NCI-H1694 treated with DMSO at 0.1 percent for 48 hours (cell line): Measurements from ENCODE around the gene MYO7B.

ENCODE experiments used
- DNase-seq: peaks from one replicate; lab custom pipeline; 2025; lab: John Stamatoyannopoulos, UW

Gene MYO7B

DNA sequence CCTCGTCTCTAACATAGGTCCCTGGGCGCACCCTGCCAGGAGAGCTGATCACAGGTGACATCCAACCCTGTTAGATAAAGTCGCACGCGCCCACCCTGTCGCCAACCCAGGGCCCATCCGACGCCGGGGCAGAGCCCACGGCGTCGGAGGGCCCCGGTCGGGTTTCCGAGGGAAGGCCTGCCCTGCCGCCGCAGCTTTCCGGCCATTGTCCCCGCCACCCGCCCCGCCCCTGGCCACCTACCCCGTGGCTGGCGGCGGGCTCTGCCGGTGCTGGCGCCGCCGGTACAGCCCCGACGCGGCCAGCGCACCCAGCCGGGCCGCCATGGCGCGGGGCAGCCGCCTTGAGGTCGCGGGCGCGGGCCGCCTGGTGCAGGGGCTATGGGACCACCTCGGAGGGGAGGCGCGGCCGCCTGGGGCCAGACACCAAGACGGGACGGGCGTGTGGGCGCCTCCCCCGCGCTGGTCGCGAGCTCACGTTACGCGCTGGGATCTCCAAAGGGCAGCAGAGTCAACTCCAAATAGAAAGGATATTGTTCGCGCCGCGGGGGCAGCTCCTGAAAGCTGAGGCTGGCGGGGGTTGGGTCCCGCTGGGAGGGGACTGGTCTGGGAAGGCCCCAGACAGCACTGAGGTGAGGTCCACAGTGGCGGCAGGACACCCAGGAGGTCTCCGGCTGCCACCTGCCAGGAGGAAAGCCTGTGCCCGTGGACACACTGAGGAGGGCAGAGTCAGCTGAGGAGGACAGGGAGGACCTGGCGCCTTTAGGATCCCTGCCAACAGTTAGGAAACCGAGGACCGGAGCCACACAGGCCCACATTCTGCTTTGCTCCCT, 128.8 kb downstream of the MYO7B start:
- no peak for DNase-seq

GRCh38 chr2:127664895-127665225, 129.4 kb downstream of the MYO7B start:
- DNase-seq: no peak

DNA sequence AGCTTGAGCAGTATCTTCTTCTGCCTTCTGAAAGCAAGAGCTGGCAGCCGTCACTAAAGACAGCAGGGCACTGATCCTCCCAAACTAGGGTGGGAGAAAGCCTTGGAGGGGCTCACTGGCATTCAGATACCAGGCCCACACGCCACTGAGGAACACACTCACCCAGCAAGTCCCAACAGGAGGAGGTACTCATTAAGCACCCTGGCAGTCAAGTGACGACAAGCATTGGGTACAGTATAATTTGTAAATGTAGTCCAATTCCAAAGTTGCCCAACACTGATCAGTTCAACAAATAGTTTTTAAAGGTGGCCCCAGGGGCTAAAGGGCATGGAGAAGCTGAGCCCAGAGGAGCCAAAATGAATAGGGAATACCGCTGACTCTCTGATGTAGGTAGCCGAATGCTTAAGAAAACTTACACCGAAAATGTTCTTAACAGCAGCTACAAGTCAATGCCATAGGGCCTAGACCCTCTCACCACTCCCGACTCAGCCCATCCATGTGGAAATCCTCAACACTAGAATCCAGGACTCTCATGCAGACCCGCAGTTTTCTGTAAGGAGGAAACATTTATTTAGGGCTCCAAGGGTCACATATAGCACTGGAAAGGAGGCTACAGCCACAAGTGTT, 129.9 kb downstream of the MYO7B start:
- no peak for DNase-seq

GRCh38 chr2:127669056-127669455, 133.6 kb downstream of the MYO7B start:
- no peak for DNase-seq

DNA sequence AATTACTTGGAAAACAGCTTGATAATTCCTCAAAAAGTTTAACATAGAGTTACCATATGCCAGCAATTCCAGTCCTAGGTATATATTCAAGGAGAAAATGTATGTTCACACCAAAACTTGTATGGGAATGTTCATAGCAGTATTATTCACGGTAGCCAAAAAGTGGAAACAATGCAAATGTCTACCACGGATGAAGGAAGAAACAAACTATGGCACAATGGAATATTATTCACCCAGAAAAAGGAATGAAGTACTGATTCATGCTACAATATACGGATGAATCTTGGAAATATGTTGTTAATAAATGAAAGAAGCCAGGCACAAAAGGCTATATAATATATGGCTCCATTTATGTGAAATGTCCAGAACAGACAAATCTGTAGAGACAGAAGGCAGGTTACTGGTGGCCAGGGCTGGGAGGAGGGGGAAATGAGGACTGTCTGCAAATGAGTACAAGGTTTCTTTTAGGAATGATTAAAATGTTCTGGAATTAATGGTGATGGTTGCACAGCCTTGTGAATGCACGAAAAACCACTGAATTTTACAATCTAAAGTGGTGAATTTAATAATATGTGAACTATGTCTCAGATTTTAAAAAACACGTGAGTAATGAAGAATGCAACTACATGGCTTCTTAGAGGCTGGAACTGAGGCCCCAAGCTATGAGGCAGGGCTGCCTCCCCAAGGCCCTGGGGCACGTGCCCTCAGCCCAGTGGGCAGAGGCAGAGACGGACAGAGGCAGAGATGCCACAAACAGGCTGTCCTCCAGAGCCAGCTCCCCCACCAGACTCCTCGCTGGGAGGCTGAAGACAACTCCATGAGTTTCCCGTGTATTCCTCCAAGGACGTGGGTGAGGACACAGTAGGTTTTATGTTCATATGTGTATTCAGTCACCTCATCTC, 134.8 kb downstream of the MYO7B start:
- DNase-seq: no peak

DNA sequence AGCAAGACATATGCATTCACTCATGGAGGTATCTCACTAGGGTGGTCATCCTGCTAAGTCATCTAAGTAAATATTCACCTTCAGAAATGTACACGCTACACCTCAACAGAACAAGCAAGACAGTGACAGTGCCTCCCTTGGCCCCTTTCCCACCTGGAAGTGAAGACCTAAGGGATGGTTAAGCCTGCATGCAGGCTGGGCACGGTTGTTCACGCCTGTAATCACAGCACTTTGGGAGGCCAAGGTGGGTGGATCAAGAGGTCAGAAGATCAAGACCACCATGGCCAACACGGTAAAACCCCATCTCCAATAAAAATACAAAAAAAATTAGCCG, 135.4 kb downstream of the MYO7B start:
- no peak for DNase-seq

- DNase-seq: no peak
Measured at GRCh38 chr2:127671557-127672302, 136.2 kb downstream of the MYO7B start.

DNA sequence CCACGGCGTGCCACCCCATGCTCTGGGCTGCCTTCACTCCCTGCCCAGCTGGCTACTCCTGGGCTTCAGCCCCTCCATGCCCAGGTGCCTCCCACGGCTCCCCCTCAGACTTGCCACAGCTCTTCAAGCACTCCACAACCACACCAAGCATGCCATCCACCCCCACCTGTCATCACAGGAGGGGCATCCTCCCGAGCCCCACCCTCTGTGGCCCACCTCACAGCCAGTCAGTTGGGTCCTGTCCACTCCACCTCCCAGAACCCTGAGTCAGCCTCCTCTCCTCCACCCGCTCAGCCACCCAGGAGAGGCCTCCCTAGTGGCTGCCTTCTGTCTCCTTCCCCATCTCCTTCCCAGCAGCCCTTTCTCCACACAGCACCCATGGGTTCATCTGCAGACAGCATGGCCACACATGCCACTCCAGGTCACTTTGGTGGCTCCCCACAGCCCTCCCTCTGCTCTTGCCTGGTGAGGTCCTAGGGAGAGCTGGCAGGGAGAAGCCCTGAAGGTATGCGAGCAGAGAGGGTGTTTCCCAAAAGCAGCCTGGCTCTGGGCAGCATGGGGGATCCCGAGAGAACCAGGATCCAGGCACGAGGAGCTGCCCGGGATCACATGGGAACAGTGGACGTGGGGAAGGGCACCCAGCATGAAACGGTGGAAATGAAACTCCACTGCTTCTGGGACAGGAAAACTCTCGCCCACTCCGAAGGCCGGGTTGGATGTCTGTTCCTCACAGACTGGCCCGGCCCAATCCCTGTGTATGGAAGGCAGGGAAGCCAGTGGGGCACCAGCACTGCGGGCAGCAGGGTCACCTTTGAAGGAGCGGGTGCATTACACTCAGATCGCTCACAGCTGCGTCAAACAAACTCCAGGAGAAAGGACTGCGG, 137.1 kb downstream of the MYO7B start:
- no peak for DNase-seq

DNA sequence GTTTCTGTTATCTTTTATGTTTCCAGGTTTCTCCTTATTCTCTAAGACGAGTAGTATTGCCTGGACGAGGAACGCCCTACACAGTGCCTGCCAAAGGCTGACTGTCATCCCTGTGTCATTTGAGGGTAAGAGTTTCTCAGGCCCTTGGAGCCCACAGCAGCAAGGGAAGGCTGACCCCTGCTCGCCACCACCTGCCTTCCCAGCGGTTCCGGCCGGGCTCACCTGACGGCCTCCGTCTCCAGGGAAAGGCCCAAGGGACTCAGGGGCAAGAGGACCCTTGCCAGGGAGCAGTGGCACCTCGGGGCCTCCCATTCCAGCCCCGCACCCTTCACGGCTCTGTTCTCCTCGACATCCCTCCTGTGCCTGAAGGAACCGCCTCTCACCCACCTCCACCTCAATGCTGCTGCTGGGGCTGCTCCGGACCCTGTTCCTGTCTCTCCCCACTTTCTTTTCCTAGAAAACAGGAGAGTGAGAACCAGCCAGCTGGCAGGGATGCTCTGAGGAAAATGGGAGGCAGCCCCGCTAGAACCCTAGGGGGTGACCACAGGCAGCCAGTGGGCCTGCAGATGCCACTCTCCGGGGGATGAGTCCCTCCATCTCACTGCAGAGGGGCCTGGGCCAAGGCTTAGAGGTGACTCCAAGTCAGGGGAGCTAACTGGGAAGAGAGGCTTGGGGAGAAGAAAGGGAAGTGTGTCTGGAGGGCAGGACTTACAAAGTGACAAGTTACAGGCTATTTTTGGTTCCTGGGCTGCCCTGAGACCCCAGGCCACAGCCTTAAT, 138.0 kb downstream of the MYO7B start:
- DNase-seq: no peak

DNA sequence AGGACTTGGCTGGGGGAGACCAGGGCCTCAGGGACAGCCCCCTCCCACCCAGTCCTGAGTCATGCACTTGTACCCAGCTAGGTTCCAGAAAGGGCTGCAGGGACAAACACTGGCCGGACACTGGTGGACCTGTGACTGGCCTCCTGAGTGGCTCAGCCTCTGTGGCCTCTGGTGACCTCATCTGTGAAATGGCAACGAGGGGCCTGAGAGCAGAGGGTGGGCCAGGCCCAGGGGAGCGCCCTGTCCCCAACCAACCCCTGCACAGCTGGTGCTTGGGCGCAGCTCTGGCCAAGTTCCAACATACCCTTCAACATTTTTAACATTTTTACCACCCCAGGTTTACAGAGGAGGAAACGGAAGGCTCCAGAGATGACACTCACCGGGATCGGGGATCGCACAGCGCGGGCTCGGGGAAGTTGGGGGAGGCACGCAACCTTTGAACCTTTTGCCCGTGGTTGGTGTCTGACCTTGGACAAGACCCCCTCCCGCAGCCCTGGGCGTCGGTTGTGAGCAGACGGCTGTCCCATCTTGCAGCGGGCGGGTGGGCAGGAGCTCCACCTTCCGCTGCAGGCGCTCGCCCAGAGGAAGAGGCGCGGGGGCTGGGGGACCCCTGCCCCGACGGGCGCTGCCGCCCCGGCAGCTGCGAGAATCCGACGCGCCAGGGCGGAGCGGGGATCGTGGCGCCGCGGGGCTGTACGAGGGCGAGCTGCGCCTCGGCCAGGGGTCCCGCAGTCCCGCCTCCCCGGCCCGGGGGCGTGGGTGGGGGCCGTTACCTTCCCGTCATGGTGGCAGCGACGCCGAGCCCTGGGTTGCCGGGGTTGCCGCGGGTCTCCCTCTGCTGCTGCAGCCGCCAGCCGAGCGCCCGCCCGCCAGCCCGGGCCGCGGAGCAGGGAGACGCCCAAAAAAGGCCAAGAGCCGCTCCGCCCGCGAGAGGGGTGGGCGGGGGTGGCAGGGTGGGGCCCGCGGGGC, 139.0 kb downstream of the MYO7B start:
- peak; percentile 11 for DNase-seq

- DNase-seq: no peak
Measured at GRCh38 chr2:127675331-127676261, 140.1 kb downstream of the MYO7B start, which contains the start of gene LIMS2. LIMS2 (minus strand) TSS chr2:127675530; CDS start chr2:127675024, 506 bp downstream.

GRCh38 chr2:127676906-127677305, 141.4 kb downstream of the MYO7B start:
- no peak for DNase-seq

DNA sequence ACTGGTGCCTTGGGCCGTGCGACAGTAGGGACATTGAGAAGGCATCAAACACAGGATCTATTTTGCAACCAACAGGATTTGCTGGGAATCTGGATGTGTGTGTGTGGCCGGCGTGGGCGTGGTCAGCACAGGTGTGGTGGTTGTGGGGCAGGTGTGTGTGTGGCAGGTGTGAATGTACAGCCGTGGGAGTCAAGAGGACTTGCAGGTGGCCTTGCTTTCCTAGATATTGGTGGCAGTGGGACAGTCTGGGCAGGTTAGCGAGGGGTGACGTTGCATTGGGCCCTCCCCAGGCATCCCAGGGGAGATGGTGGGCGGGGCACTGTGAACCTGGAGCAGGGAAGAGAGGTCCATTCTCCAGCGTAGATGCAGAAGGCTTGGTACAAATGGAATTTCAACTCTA, 143.0 kb downstream of the MYO7B start:
- no peak for DNase-seq

- no peak for DNase-seq
Measured at GRCh38 chr2:127678991-127679390, 143.5 kb downstream of the MYO7B start.

GRCh38 chr2:127679680-127680361, 144.3 kb downstream of the MYO7B start:
- DNase-seq: no peak

GRCh38 chr2:127680706-127681287, 145.3 kb downstream of the MYO7B start:
- DNase-seq: no peak

- DNase-seq: no peak
Measured at GRCh38 chr2:127681288-127681804, 145.9 kb downstream of the MYO7B start.
